ENCODE results near the gene ZPLD1. TPM values are rescaled to one million over a fixed set of nuclear protein-coding genes. Genes with fewer than 3 reads are reported as not detected.

Gene ZPLD1
- total RNA-seq, 1 experiment from 2014 or later = 0.17 TPM

- Histone ChIP-seq H3K27me3 (replicated peaks; ENCODE audit: insufficient read depth, low read depth, low read length, poor library complexity) (peaks cover 7% of the 10 kb centered on the region), H3K4me3 (ENCODE audit: low read depth, low read length, poor library complexity, severe bottlenecking) (peak overlapping the region; percentile 43), H3K9me3 (ENCODE audit: low read depth, low read length, poor library complexity, severe bottlenecking) (no peaks in the 10 kb centered on the region), H3K4me1 (ENCODE audit: insufficient read depth, low read length, poor library complexity, severe bottlenecking) (peaks cover 42% of the 10 kb centered on the region), H3K27ac (ENCODE audit: low read depth, low read length, poor library complexity, severe bottlenecking) (no peak overlapping the region), H3K36me3 (ENCODE audit: insufficient read depth, low read length, poor library complexity, severe bottlenecking) (no peaks in the 10 kb centered on the region)
- peak; percentile 96 for DNase-seq (ENCODE audit: low spot score)
- ChIA-PET CTCF (no interaction called here), POLR2A (ENCODE audit: low non-redundant PET) (no interaction called here)
- no TSS peak for BruUV-seq (replicated peaks)
- intact Hi-C loops (cut with micrococcal nuclease; ENCODE audit: unreplicated experiment) = loop anchor here (10.0 kb wide), 1 partner anchor 819 kb away; no protein-coding TSS in a partner anchor
- TF ChIP-seq CTCF (conservative IDR thresholded peaks at IDR 0.05; ENCODE audit: low read depth, low read length) (no peak), EZH2 (IDR thresholded peaks at IDR 0.05; ENCODE audit: borderline replicate concordance, low read depth, low read length, poor library complexity, severe bottlenecking) (no peak)
These were observed 79.4 kb downstream of the ZPLD1 start for GRCh38 chr3:102514241-102514640.

GRCh38 chr3:102521246-102521645 lies 86.4 kb downstream of the ZPLD1 start:
- BruUV-seq (replicated peaks) = no TSS peak
- Histone ChIP-seq H3K4me3 (ENCODE audit: low read depth, low read length, poor library complexity, severe bottlenecking) (no peak overlapping the region), H3K27ac (ENCODE audit: low read depth, low read length, poor library complexity, severe bottlenecking) (no peak overlapping the region), H3K4me1 (ENCODE audit: insufficient read depth, low read length, poor library complexity, severe bottlenecking) (no peaks in the 10 kb centered on the region), H3K27me3 (replicated peaks; ENCODE audit: insufficient read depth, low read depth, low read length, poor library complexity) (peaks cover 10% of the 10 kb centered on the region), H3K9me3 (ENCODE audit: low read depth, low read length, poor library complexity, severe bottlenecking) (no peaks in the 10 kb centered on the region), H3K36me3 (ENCODE audit: insufficient read depth, low read length, poor library complexity, severe bottlenecking) (no peaks in the 10 kb centered on the region)
- ChIA-PET POLR2A (ENCODE audit: low non-redundant PET) (no interaction called here), CTCF (no interaction called here)
- intact Hi-C loops (cut with micrococcal nuclease; ENCODE audit: unreplicated experiment) = no loop called here
- TF ChIP-seq CTCF (conservative IDR thresholded peaks at IDR 0.05; ENCODE audit: low read depth, low read length) (no peak), EZH2 (IDR thresholded peaks at IDR 0.05; ENCODE audit: borderline replicate concordance, low read depth, low read length, poor library complexity, severe bottlenecking) (no peak)
- DNase-seq (ENCODE audit: low spot score) = no peak

- DNase-seq (ENCODE audit: low spot score) = no peak
- Histone ChIP-seq H3K4me3 (ENCODE audit: low read depth, low read length, poor library complexity, severe bottlenecking) (no peak overlapping the region), H3K27ac (ENCODE audit: low read depth, low read length, poor library complexity, severe bottlenecking) (no peak overlapping the region), H3K4me1 (ENCODE audit: insufficient read depth, low read length, poor library complexity, severe bottlenecking) (peaks cover 3% of the 10 kb centered on the region), H3K36me3 (ENCODE audit: insufficient read depth, low read length, poor library complexity, severe bottlenecking) (no peaks in the 10 kb centered on the region), H3K9me3 (ENCODE audit: low read depth, low read length, poor library complexity, severe bottlenecking) (no peaks in the 10 kb centered on the region), H3K27me3 (replicated peaks; ENCODE audit: insufficient read depth, low read depth, low read length, poor library complexity) (no peaks in the 10 kb centered on the region)
- ChIA-PET POLR2A (ENCODE audit: low non-redundant PET) (no interaction called here), CTCF (interaction anchor here (0.8 kb wide), 1 partner anchor 54 kb away, joined by 3 read pairs; no protein-coding TSS in a partner anchor)
- intact Hi-C loops (cut with micrococcal nuclease; ENCODE audit: unreplicated experiment) = loop anchor here (5.0 kb wide), 1 partner anchor 713 kb away; no protein-coding TSS in a partner anchor
- BruUV-seq (replicated peaks) = no TSS peak
- TF ChIP-seq CTCF (conservative IDR thresholded peaks at IDR 0.05; ENCODE audit: low read depth, low read length) (no peak), EZH2 (IDR thresholded peaks at IDR 0.05; ENCODE audit: borderline replicate concordance, low read depth, low read length, poor library complexity, severe bottlenecking) (no peak)
These were observed 90.8 kb downstream of the ZPLD1 start for GRCh38 chr3:102525624-102526023.

All from A673 (cell line).